GM19099 (cell line): ENCODE data around the gene MTHFD1L.

ENCODE experiments used
- POLR2A ChIP-seq: IDR thresholded peaks from 3 replicates; pipeline ENCODE4 v1.6.1; 2011; ENCODE audit warnings: low read depth; ENCODE audit not compliant: insufficient read length; ENCODE audit errors: extremely low read depth

MTHFD1L gene

GRCh38 chr6:151110576-151110905 is 245.0 kb downstream of the MTHFD1L start:
- no peak for TF ChIP-seq POLR2A

- TF ChIP-seq POLR2A, result no peak
Observed at GRCh38 chr6:151111670-151112069, 246.2 kb downstream of the MTHFD1L start.

- no peak for TF ChIP-seq POLR2A
Observed at GRCh38 chr6:151112130-151112529, 246.6 kb downstream of the MTHFD1L start.

GRCh38 chr6:151113641-151114040 is 248.1 kb downstream of the MTHFD1L start:
- no peak for TF ChIP-seq POLR2A

DNA sequence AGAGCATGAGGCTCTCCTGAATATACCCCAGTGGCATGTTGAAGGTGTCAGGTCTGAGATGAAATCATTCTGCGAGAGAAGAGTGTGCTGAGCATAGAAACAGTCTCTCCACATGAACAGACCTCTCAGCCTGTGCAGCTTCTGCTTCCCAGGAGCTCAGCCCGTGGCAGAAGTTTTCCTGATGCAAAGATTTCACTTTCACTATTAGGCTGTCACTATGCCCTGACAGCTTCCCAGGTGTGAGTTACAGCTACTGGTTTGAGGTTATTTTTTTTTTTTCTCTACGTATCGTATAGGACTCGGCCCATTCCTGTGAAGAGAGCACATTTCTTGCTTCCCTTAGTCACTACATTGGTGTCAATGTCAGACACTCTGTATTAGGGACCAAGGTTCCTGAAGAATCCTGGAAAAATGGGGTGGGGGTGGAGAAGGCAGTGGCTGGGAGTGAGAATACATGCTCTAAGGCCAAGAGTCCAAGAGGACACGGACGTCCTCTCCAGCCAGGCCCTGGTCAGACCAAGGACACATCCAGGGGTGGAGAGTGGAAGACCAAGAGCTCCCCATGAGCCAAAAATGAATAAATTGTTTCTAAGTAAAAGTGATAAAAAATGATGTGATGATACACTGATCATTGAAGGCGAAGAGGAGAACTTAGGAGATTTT is 253.1 kb downstream of the MTHFD1L start:
- no peak for TF ChIP-seq POLR2A

GRCh38 chr6:151119823-151120524 is 254.5 kb downstream of the MTHFD1L start:
- TF ChIP-seq POLR2A, result no peak

DNA sequence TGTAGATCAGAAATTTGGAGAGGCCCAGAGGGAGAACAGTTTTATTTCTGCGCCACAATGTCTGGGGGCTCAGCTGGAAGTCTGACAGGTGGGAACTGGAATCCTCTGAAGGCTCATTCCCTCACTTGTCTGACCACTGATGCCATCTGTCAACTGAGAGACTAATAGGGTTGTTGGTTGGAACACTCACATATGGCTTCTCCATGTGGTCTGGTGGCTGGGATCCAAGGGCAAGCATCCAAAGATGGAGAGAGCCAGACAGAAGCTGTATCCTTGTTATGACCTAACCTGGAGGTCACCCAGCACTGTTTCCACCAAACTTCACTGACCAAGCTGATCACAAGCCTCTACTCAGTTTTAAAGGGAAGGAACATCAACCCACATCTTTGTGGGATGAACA is 256.4 kb downstream of the MTHFD1L start:
- no peak for TF ChIP-seq POLR2A

DNA sequence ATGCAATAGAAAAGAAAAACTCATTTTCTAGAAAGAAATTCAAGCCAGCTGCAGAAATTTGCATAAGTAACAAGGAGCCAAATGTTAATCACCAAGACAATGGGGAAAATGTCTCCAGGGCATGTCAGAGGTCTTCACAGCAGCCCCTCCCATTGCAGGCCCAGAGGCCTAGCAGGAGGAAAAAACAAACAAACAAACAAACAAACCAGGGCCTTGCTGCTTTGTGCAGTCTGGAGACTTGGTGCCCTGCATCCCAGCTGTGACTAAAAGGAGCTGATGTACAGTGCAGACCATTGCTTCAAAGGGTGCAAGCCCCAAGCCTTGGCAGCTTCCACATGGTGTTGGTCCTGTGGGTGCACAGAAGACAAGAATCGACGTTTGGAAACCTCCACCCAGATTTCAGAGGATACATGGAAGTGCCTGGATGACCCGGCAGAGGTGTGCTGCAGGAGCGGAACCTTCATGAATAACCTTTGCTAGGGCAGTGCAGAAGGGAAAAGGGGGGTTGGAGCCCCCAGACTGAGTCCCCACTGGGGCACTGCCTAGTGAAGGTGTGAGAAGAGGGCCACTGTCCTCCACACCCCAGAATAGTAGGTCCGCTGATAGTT is 263.4 kb downstream of the MTHFD1L start:
- TF ChIP-seq POLR2A, result no peak

DNA sequence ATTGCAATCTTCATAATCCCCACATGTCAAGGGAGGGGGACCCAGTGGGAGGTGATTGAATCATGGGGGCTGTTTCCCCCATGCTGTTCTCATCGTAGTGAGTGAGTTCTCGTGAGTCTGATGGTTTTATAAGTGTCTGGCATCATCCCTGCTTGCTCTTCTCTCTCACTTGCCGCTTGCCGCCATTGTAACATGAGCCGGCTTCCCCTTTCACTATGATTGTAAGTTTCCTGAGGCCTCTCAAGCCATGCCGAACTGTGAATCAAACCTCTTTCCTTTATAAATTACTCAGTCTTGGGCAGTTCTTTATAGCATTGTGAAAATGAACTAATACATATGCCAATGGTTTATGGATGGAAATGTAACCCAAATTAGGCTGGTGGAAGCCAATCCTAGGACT is 264.8 kb downstream of the MTHFD1L start:
- no peak for TF ChIP-seq POLR2A

DNA sequence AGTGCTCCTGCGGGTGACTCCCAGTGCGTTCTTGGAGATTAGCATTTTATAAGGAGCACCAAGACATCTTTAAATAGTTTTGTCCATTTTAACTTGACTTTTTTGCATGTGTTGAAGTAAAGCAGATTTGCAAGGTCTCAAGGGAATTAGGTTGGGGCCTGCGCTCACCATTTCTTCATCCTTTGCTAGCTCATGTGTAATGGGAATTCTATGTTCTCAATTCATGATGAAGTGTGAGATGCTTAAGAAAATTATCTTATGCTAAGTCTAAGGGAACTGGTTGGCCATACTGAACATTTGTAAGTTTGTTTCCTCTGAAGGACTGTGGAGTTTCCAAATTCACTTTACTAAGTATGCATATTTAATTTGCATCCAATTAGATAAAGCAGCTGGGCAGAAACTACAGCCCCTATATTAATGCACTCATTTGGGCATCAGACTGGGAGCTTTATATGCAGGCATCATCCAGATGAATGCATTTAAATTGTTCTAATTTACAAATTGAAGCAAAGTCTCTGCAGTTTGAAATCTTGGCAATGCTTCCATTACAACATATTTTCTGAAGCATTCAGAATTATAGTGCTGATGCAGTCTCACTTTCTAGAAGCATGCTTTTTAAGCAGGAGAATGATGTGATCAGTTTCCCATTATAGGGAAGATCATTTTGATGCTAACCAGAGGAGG is 266.0 kb downstream of the MTHFD1L start:
- TF ChIP-seq POLR2A, result no peak

GRCh38 chr6:151136141-151136755 is 270.7 kb downstream of the MTHFD1L start:
- no peak for TF ChIP-seq POLR2A

DNA sequence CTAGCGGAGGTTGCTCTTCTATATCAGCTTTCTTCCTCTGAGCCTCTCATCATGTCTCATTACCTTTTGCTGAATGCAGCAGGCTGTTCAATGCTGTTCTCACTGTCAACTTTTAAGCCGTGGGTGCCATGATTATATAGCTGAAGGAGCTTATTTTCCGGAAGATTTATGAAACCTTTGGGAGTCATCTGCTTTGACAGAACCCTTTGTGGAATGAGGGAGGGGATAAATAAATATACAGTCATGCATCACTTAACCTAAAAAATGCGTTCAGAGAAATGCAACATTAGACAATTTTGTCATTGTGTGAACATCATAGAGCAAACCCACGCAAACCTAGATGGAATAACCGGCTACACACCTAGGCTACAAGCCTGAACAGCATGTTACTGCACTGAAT is 272.0 kb downstream of the MTHFD1L start:
- no peak for TF ChIP-seq POLR2A

- no peak for TF ChIP-seq POLR2A
Observed at GRCh38 chr6:151139524-151139923, 274.0 kb downstream of the MTHFD1L start.

DNA sequence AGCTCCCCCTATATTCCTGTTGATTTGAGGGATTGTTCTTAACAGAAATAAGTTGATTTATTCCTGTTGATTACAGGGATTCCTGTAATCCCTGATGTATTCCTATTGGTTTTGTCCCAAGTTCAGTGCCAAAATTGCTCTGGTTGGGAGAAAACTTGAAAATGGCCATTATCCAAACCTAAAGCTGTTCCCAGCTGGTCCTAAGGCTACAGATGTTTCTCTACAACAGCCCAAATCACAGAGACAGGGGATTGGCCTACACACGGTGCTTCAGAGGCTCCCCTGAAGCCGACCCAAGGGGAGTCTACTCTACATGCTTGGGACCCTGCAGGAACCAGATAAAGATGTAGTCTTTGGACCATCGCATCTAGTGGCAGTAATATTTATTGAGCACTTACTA is 275.3 kb downstream of the MTHFD1L start:
- TF ChIP-seq POLR2A, result no peak

GRCh38 chr6:151141685-151142084 is 276.2 kb downstream of the MTHFD1L start:
- no peak for TF ChIP-seq POLR2A
